Hepatocyte (in vitro differentiated cells): ENCODE results near the gene DOCK3.

ENCODE experiments used
- CTCF ChIP-seq: fragments of 200-600 bp; sonication (generic); IDR thresholded peaks from 2 replicates; pipeline ENCODE4 v1.5.1; 2016; ENCODE audit warnings: antibody characterized with exemption, mild to moderate bottlenecking; ENCODE audit not compliant: poor library complexity
- EZH2 ChIP-seq: fragments of 200-600 bp; sonication (generic); IDR thresholded peaks from 2 replicates; pipeline ENCODE4 v1.6.1; 2016; ENCODE audit warnings: antibody characterized with exemption, mild to moderate bottlenecking, borderline replicate concordance
- EZH2phosphoT487 ChIP-seq: fragments of 200-600 bp; sonication (generic); IDR thresholded peaks from one replicate; pipeline ENCODE4 v1.6.1; 2018; ENCODE audit warnings: antibody characterized with exemption, mild to moderate bottlenecking, low read depth, moderate library complexity; ENCODE audit not compliant: unreplicated experiment, severe bottlenecking

- TF ChIP-seq CTCF (no peak), EZH2 (no peak), EZH2phosphoT487 (no peak)
Observed at GRCh38 chr3:50786631-50787030, 111.9 kb downstream of the DOCK3 start.
